ENCODE data around the gene ID2.

ID2 gene, protein sequence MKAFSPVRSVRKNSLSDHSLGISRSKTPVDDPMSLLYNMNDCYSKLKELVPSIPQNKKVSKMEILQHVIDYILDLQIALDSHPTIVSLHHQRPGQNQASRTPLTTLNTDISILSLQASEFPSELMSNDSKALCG

DNA sequence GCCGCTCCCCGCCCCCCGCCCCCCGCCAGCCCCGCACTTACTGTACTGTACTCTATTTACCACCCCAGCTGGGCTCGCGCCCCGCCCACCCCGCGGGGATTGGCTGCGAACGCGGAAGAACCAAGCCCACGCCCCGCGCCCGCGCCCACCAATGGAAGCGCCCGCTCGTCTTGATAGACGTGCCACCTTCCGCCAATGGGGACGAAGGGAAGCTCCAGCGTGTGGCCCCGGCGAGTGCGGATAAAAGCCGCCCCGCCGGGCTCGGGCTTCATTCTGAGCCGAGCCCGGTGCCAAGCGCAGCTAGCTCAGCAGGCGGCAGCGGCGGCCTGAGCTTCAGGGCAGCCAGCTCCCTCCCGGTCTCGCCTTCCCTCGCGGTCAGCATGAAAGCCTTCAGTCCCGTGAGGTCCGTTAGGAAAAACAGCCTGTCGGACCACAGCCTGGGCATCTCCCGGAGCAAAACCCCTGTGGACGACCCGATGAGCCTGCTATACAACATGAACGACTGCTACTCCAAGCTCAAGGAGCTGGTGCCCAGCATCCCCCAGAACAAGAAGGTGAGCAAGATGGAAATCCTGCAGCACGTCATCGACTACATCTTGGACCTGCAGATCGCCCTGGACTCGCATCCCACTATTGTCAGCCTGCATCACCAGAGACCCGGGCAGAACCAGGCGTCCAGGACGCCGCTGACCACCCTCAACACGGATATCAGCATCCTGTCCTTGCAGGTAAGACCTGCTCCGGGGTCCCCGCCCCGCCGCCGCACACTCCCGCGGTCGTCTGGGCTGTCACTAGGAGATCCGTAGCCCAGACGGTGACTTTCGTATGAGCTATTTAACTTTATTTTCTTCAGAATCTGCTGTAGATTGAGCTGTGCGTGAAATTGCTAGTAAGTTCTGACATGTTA is at the start of gene ID2:
Gene ID2 (plus strand): TSS at position 271 of the 907 bp plus-strand sequence. CDS start 110 bp downstream, at position 381.
- H3K4me2 ChIP-seq (ENCODE audit: low read length) = peak within 1 kb of the TSS; percentile 99
- H3K4me1 ChIP-seq = peaks cover 2% of the 10 kb centered on the region
- peaks cover 25% of the 10 kb centered on the region for H3K79me2 ChIP-seq
- H3K9ac ChIP-seq = peak within 1 kb of the TSS; percentile 97
- H3K4me3 ChIP-seq (ENCODE audit: low read depth, low read length) = peak within 1 kb of the TSS; percentile 99
- peak within 1 kb of the TSS; percentile 99 for H3K27ac ChIP-seq
- H3K9me3 ChIP-seq (ENCODE audit: control insufficient read depth, low read length) = no peaks in the 10 kb centered on the region
- no peaks in the 10 kb centered on the region for H3K27me3 ChIP-seq (ENCODE audit: control insufficient read depth, insufficient read depth, low read length)
- TF ChIP-seq, protein P1, sequence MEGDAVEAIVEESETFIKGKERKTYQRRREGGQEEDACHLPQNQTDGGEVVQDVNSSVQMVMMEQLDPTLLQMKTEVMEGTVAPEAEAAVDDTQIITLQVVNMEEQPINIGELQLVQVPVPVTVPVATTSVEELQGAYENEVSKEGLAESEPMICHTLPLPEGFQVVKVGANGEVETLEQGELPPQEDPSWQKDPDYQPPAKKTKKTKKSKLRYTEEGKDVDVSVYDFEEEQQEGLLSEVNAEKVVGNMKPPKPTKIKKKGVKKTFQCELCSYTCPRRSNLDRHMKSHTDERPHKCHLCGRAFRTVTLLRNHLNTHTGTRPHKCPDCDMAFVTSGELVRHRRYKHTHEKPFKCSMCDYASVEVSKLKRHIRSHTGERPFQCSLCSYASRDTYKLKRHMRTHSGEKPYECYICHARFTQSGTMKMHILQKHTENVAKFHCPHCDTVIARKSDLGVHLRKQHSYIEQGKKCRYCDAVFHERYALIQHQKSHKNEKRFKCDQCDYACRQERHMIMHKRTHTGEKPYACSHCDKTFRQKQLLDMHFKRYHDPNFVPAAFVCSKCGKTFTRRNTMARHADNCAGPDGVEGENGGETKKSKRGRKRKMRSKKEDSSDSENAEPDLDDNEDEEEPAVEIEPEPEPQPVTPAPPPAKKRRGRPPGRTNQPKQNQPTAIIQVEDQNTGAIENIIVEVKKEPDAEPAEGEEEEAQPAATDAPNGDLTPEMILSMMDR (IDR thresholded peaks at IDR 0.05) = no peak
- peaks cover 9% of the 10 kb centered on the region for H3K36me3 ChIP-seq (ENCODE audit: control insufficient read depth, insufficient read depth, low read length)
- peak within 1 kb of the TSS; percentile 14 for H2AFZ ChIP-seq

DNA sequence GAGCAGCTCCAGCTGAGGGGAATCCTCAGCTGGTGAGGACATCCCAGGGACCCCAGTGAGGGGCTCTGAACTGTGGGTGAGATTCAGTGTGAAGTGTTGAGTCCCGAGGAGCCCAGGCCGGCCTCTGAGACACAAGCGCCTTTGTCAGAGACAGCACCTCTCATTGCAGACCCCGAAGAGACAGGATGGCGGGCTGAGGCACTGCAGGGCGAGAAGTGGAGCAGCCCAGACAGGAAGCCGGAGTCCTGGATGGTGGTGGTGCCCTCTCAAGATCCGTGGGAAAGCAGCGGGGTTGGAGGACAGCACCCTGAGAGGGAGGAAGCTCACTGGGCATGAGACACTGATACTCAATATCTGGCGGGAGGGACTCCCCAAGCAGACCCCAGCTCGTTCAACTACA is 49.1 kb upstream of the ID2 start:
- H3K4me3 ChIP-seq (ENCODE audit: low read depth, low read length) = no peak overlapping the region
- H3K4me2 ChIP-seq (ENCODE audit: low read length) = no peak overlapping the region
- H3K36me3 ChIP-seq (ENCODE audit: control insufficient read depth, insufficient read depth, low read length) = no peaks in the 10 kb centered on the region
- H2AFZ ChIP-seq = no peak overlapping the region
- no peak overlapping the region for H3K9ac ChIP-seq
- no peaks in the 10 kb centered on the region for H3K79me2 ChIP-seq
- H3K27me3 ChIP-seq (ENCODE audit: control insufficient read depth, insufficient read depth, low read length) = no peaks in the 10 kb centered on the region
- H3K9me3 ChIP-seq (ENCODE audit: control insufficient read depth, low read length) = no peaks in the 10 kb centered on the region
- H3K27ac ChIP-seq = no peak overlapping the region
- peaks cover 6% of the 10 kb centered on the region for H3K4me1 ChIP-seq
- TF ChIP-seq, protein P1 (IDR thresholded peaks at IDR 0.05) = no peak

DNA sequence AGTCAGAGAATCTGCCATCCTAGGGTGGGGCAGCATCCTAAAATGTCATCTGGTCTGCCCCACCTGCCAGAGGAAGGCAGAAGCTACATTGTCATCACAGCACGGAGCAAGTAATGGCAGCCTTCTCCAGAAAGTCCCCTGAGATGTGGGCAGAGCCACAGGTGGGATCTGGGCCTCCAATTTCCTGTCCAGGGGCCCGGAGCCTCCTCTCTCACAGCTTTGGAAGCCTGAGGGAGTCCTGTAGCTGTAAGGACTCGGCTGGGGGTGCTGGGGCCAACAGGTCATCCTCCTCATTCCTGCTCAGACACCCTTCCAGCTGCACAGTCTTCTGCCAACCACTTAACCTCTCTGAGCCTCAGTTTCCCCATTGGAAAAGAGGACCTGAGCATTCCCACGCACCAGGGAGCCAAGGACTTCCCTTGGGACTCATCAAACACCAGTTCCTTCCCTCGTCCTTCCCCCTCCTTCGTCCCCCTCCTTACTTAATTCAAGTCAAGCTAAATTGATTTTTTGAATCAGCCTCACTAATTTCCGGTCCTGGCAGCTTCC is 48.6 kb upstream of the ID2 start:
- H3K4me1 ChIP-seq = peaks cover 6% of the 10 kb centered on the region
- TF ChIP-seq, protein P1 (IDR thresholded peaks at IDR 0.05) = no peak
- no peak overlapping the region for H3K27ac ChIP-seq
- no peaks in the 10 kb centered on the region for H3K27me3 ChIP-seq (ENCODE audit: control insufficient read depth, insufficient read depth, low read length)
- no peaks in the 10 kb centered on the region for H3K79me2 ChIP-seq
- H3K9me3 ChIP-seq (ENCODE audit: control insufficient read depth, low read length) = no peaks in the 10 kb centered on the region
- H3K4me2 ChIP-seq (ENCODE audit: low read length) = no peak overlapping the region
- no peak overlapping the region for H2AFZ ChIP-seq
- H3K36me3 ChIP-seq (ENCODE audit: control insufficient read depth, insufficient read depth, low read length) = no peaks in the 10 kb centered on the region
- H3K4me3 ChIP-seq (ENCODE audit: low read depth, low read length) = no peak overlapping the region
- H3K9ac ChIP-seq = no peak overlapping the region

DNA sequence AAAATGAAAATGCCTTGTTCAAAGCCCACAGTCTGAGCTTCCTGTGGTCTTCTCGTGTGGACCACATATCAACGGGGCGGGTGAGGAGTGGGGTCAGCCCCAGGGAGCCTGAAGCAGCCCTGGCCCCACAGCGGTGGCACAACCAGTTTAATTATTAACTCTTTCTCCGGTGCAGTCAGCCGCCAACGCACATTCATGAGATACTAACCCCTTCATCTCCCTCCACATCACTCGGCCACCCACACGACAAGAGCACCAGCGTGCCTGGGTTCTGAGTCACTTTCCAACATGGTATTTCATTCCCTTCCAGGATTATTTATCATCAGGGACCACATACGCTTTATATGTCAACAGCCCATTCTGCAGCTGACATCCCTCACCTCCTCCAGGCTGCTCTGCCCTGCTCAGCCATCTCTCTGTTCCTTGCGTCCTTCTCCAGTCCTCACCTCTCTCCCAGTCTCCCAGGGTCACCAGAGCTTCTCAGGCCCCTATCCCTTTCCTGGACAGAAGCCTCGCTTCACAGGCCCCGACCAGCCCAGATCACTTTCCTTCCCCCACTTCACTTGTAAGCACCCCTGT is 48.0 kb upstream of the ID2 start:
- Histone ChIP-seq H3K4me3 (ENCODE audit: low read depth, low read length) (no peak overlapping the region), H3K36me3 (ENCODE audit: control insufficient read depth, insufficient read depth, low read length) (no peaks in the 10 kb centered on the region), H2AFZ (no peak overlapping the region), H3K9ac (no peak overlapping the region), H3K4me1 (peaks cover 6% of the 10 kb centered on the region), H3K79me2 (no peaks in the 10 kb centered on the region), H3K9me3 (ENCODE audit: control insufficient read depth, low read length) (no peaks in the 10 kb centered on the region), H3K27ac (no peak overlapping the region), H3K27me3 (ENCODE audit: control insufficient read depth, insufficient read depth, low read length) (no peaks in the 10 kb centered on the region), H3K4me2 (ENCODE audit: low read length) (no peak overlapping the region)
- TF ChIP-seq, protein P1 (IDR thresholded peaks at IDR 0.05) = no peak
